GM06990 (cell line): ENCODE measurements around the gene CHDH.

Source experiments
- DNase-seq: peaks from one replicate; pipeline ENCODE4 v3.0.0-alpha.2; 2011; ENCODE audit not compliant: insufficient read length; ENCODE audit errors: extremely low read depth
- H3K27me3 ChIP-seq: replicated peaks from 2 replicates; pipeline ENCODE4 v1.6.0; 2011; ENCODE audit warnings: low read length; ENCODE audit not compliant: control insufficient read depth, insufficient read depth
- H3K36me3 ChIP-seq: 2 replicates; pipeline ENCODE4 v1.5.1; 2011; ENCODE audit warnings: low read length; ENCODE audit not compliant: control insufficient read depth, insufficient read depth
- H3K4me3 ChIP-seq: replicated peaks from 2 replicates; pipeline ENCODE4 v1.5.1; 2011; ENCODE audit warnings: low read depth, mild to moderate bottlenecking, control low read depth, low read length
- CTCF ChIP-seq: IDR thresholded peaks from 2 replicates; pipeline ENCODE4 v1.5.1; 2011; ENCODE audit warnings: low read length, control low read depth, mild to moderate bottlenecking, inconsistent platforms; ENCODE audit not compliant: insufficient read depth, poor library complexity, severe bottlenecking

Gene CHDH

GRCh38 chr3:53798144-53798543 lies 48.1 kb downstream of the CHDH start:
- Histone ChIP-seq H3K36me3 (no peaks in the 10 kb centered on the region), H3K4me3 (no peak overlapping the region), H3K27me3 (no peaks in the 10 kb centered on the region; the same call in 1 of the 2 replicates)
- no peak for TF ChIP-seq CTCF
- no peak for DNase-seq

- Histone ChIP-seq H3K36me3 (no peaks in the 10 kb centered on the region), H3K4me3 (no peak overlapping the region), H3K27me3 (no peaks in the 10 kb centered on the region; the same call in 1 of the 2 replicates)
- no peak for DNase-seq
- no peak for TF ChIP-seq CTCF
Observed at GRCh38 chr3:53795789-53796560, 50.2 kb downstream of the CHDH start.

GRCh38 chr3:53795176-53795575 lies 51.0 kb downstream of the CHDH start:
- DNase-seq: no peak

GRCh38 chr3:53794597-53794996 lies 51.6 kb downstream of the CHDH start:
- no peak for TF ChIP-seq CTCF
- H3K36me3 ChIP-seq: no peaks in the 10 kb centered on the region
- no peak overlapping the region for H3K4me3 ChIP-seq
- H3K27me3 ChIP-seq: no peaks in the 10 kb centered on the region; the same call in 1 of the 2 replicates
- DNase-seq: no peak

More at GRCh38 chr3:53795176-53795575, 51.0 kb downstream of the CHDH start:
- Histone ChIP-seq H3K36me3 (no peaks in the 10 kb centered on the region), H3K27me3 (no peaks in the 10 kb centered on the region; the same call in 1 of the 2 replicates), H3K4me3 (no peak overlapping the region)
- no peak for TF ChIP-seq CTCF

- Histone ChIP-seq H3K4me3 (no peak overlapping the region), H3K36me3 (no peaks in the 10 kb centered on the region), H3K27me3 (no peaks in the 10 kb centered on the region; the same call in 1 of the 2 replicates)
- no peak for DNase-seq
- no peak for TF ChIP-seq CTCF
Observed at GRCh38 chr3:53792866-53793265, 53.4 kb downstream of the CHDH start.
